T-helper 17 cell (primary cell): ENCODE results near the gene TMEM179B. TPM values are rescaled to one million over a fixed set of nuclear protein-coding genes. Genes with fewer than 3 reads are reported as not detected.
A peak's percentile ranks its signal among the peaks of the same experiment; 100 is the strongest.
"Not testable (repeated sequence)": the region's sequence is repeated elsewhere in the genome, so short reads cannot be mapped to it uniquely, and the experiment has no call there.

Source experiments
- ATAC-seq: fragments of 150-1000 bp; cut with Tn5 transposase; 2 replicates; pipeline ENCODE4 v1.10.0; 2021; ENCODE audit warnings: mild to moderate bottlenecking, moderate library complexity
- DNase-seq, 3 donors: peaks; one replicate each; pipeline versions ENCODE4 v3.0.0 to v3.0.0-alpha.2; 2020 to 2021
- H3K9me3 ChIP-seq: one replicate; pipeline ENCODE4 v1.7.0; 2013; ENCODE audit warnings: low read length, mild to moderate bottlenecking; ENCODE audit not compliant: control insufficient read depth, poor library complexity, severe bottlenecking
- H3K27ac Mint-ChIP-seq: one replicate; pipeline ENCODE4 v1.8.0; 2022; ENCODE audit warnings: mild to moderate bottlenecking, moderate library complexity, mixed read lengths
- H3K27me3 Mint-ChIP-seq: one replicate; pipeline ENCODE4 v1.8.0; 2022; ENCODE audit warnings: mixed read lengths
- H3K36me3 Mint-ChIP-seq: one replicate; pipeline ENCODE4 v1.8.0; 2022; ENCODE audit warnings: low read depth, mixed read lengths
- H3K4me1 Mint-ChIP-seq: one replicate; pipeline ENCODE4 v1.8.0; 2022; ENCODE audit warnings: mild to moderate bottlenecking, mixed read lengths
- H3K4me3 Mint-ChIP-seq: one replicate; pipeline ENCODE4 v1.8.0; 2022; ENCODE audit warnings: mild to moderate bottlenecking, moderate library complexity, mixed read lengths
- total RNA-seq, 4 donors: library from RNA in 2 of 4; stranded (reverse) in 2 of 4; gene quantifications; one replicate each; pipeline ENCODE4 v1.2.3 and lab custom pipeline; 2022 to 2026

Gene TMEM179B
- total RNA-seq, 2 donors from 2014 or later, result 20.5 to 27.7 TPM

GRCh38 chr11:62796281-62796680, 9.1 kb downstream of the TMEM179B start:
- Mint-ChIP-seq H3K27ac (no peak overlapping the region), H3K36me3 (peaks cover 8% of the 10 kb centered on the region), H3K4me1 (peaks cover 16% of the 10 kb centered on the region), H3K27me3 (no peaks in the 10 kb centered on the region), H3K4me3 (no peak overlapping the region)
- H3K9me3 ChIP-seq, result no peaks in the 10 kb centered on the region
- no peak for ATAC-seq
- no peak for DNase-seq

- DNase-seq, result no peak
- Mint-ChIP-seq H3K36me3 (peaks cover 5% of the 10 kb centered on the region), H3K27me3 (no peaks in the 10 kb centered on the region), H3K4me3 (no peak overlapping the region), H3K27ac (no peak overlapping the region), H3K4me1 (peaks cover 14% of the 10 kb centered on the region)
- ATAC-seq, result no peak
- no peaks in the 10 kb centered on the region for H3K9me3 ChIP-seq
These were observed 12.3 kb downstream of the TMEM179B start for GRCh38 chr11:62799486-62799885.

GRCh38 chr11:62801071-62801470, 13.9 kb downstream of the TMEM179B start:
- Mint-ChIP-seq H3K27ac (no peak overlapping the region), H3K27me3 (no peaks in the 10 kb centered on the region), H3K4me3 (no peak overlapping the region), H3K4me1 (peaks cover 21% of the 10 kb centered on the region), H3K36me3 (peaks cover 8% of the 10 kb centered on the region)
- ATAC-seq (no peak), DNase-seq (no peak)
- H3K9me3 ChIP-seq, result no peaks in the 10 kb centered on the region

GRCh38 chr11:62804310-62805075, 17.3 kb downstream of the TMEM179B start:
- ATAC-seq (peak; percentile 29), DNase-seq (no peak)
- peaks cover 22% of the 10 kb centered on the region for H3K4me1 Mint-ChIP-seq
- peaks cover 2% of the 10 kb centered on the region for H3K36me3 Mint-ChIP-seq
- no peaks in the 10 kb centered on the region for H3K27me3 Mint-ChIP-seq
- peak overlapping the region; percentile 96 for H3K27ac Mint-ChIP-seq
- H3K4me3 Mint-ChIP-seq, result peak overlapping the region; percentile 97
- no peaks in the 10 kb centered on the region for H3K9me3 ChIP-seq

GRCh38 chr11:62805076-62805892, 18.1 kb downstream of the TMEM179B start, which contains the start of gene NXF1:
TSS of gene NXF1 (minus strand) at chr11:62805440. CDS start at chr11:62805356, 84 bp downstream.
- DNase-seq (peak; percentile 97 to 98 (median 97)), ATAC-seq (peak; percentile 85)
- Mint-ChIP-seq H3K27ac (peak within 1 kb of the TSS; percentile 96), H3K36me3 (peaks cover 2% of the 10 kb centered on the region), H3K4me1 (peaks cover 22% of the 10 kb centered on the region), H3K4me3 (peak within 1 kb of the TSS; percentile 97), H3K27me3 (no peaks in the 10 kb centered on the region)
- no peaks in the 10 kb centered on the region for H3K9me3 ChIP-seq

- H3K9me3 ChIP-seq, result no peaks in the 10 kb centered on the region
- DNase-seq, result no peak
- Mint-ChIP-seq H3K4me3 (peak overlapping the region; percentile 97), H3K36me3 (peaks cover 2% of the 10 kb centered on the region), H3K27ac (peak overlapping the region; percentile 96), H3K4me1 (peaks cover 25% of the 10 kb centered on the region), H3K27me3 (no peaks in the 10 kb centered on the region)
- peak; percentile 33 for ATAC-seq
These were observed 18.8 kb downstream of the TMEM179B start for GRCh38 chr11:62805961-62806441.

- DNase-seq (no peak), ATAC-seq (no peak)
- Mint-ChIP-seq H3K36me3 (peaks cover 2% of the 10 kb centered on the region), H3K27ac (peak overlapping the region; percentile 96), H3K27me3 (no peaks in the 10 kb centered on the region), H3K4me1 (peaks cover 29% of the 10 kb centered on the region), H3K4me3 (no peak overlapping the region)
- no peaks in the 10 kb centered on the region for H3K9me3 ChIP-seq
These were observed 19.5 kb downstream of the TMEM179B start for GRCh38 chr11:62806611-62807121.

- no peak for DNase-seq
- Mint-ChIP-seq H3K27ac (peak overlapping the region; percentile 92), H3K4me3 (no peak overlapping the region), H3K4me1 (peaks cover 16% of the 10 kb centered on the region), H3K27me3 (no peaks in the 10 kb centered on the region), H3K36me3 (no peaks in the 10 kb centered on the region)
- ATAC-seq, result no peak
- H3K9me3 ChIP-seq, result no peaks in the 10 kb centered on the region
These were observed 23.5 kb downstream of the TMEM179B start for GRCh38 chr11:62810748-62811147.

- Mint-ChIP-seq H3K4me3 (peak overlapping the region; percentile 73), H3K27me3 (no peaks in the 10 kb centered on the region), H3K36me3 (no peaks in the 10 kb centered on the region), H3K27ac (peak overlapping the region; percentile 92), H3K4me1 (peaks cover 13% of the 10 kb centered on the region)
- DNase-seq (no peak), ATAC-seq (no peak)
- H3K9me3 ChIP-seq, result no peaks in the 10 kb centered on the region
These were observed 24.5 kb downstream of the TMEM179B start for GRCh38 chr11:62811659-62812058.

GRCh38 chr11:62816557-62816956, 29.4 kb downstream of the TMEM179B start:
- Mint-ChIP-seq H3K27me3 (no peaks in the 10 kb centered on the region), H3K4me3 (no peak overlapping the region), H3K36me3 (peaks cover 2% of the 10 kb centered on the region), H3K27ac (no peak overlapping the region), H3K4me1 (peaks cover 3% of the 10 kb centered on the region)
- ATAC-seq, result no peak
- H3K9me3 ChIP-seq, result no peaks in the 10 kb centered on the region
- DNase-seq, result no peak

- DNase-seq (no peak), ATAC-seq (no peak)
- H3K9me3 ChIP-seq, result no peaks in the 10 kb centered on the region
- Mint-ChIP-seq H3K4me1 (peaks cover 3% of the 10 kb centered on the region), H3K4me3 (no peak overlapping the region), H3K27me3 (no peaks in the 10 kb centered on the region), H3K36me3 (peaks cover 2% of the 10 kb centered on the region), H3K27ac (no peak overlapping the region)
These were observed 29.9 kb downstream of the TMEM179B start for GRCh38 chr11:62817129-62817528.

- Mint-ChIP-seq H3K36me3 (peaks cover 7% of the 10 kb centered on the region), H3K27me3 (no peaks in the 10 kb centered on the region), H3K27ac (no peak overlapping the region)
These were observed 36.5 kb downstream of the TMEM179B start for GRCh38 chr11:62823677-62824076.

GRCh38 chr11:62828130-62828529, 40.9 kb downstream of the TMEM179B start:
- not testable (repeated sequence) for H3K36me3 Mint-ChIP-seq, ATAC-seq, H3K4me3 Mint-ChIP-seq, DNase-seq, H3K9me3 ChIP-seq, H3K27me3 Mint-ChIP-seq, H3K27ac Mint-ChIP-seq
- peaks cover 24% of the 10 kb centered on the region for H3K4me1 Mint-ChIP-seq

More at GRCh38 chr11:62823677-62824076, 36.5 kb downstream of the TMEM179B start:
- ATAC-seq, result no peak
- no peak overlapping the region for H3K4me3 Mint-ChIP-seq
- H3K4me1 Mint-ChIP-seq, result peaks cover 7% of the 10 kb centered on the region
- no peaks in the 10 kb centered on the region for H3K9me3 ChIP-seq
- DNase-seq, result no peak
